DOHH2 (cell line): Measurements from ENCODE around the gene ATP8B2.

Experiments used
- EZH2phosphoT487 ChIP-seq: fragments of 200-600 bp; sonication (generic); IDR thresholded peaks from 2 replicates; pipeline ENCODE4 v1.6.1; 2017; ENCODE audit warnings: borderline replicate concordance, mild to moderate bottlenecking, antibody characterized with exemption, low read length, moderate library complexity, mixed read lengths
- TF ChIP-seq, protein P1 (sequence below): fragments of 200-600 bp; sonication (generic); IDR thresholded peaks from one replicate; pipeline ENCODE4 v1.5.1; 2014; ENCODE audit warnings: antibody characterized with exemption, mild to moderate bottlenecking, low read depth, low read length; ENCODE audit not compliant: poor library complexity, severe bottlenecking

DNA sequence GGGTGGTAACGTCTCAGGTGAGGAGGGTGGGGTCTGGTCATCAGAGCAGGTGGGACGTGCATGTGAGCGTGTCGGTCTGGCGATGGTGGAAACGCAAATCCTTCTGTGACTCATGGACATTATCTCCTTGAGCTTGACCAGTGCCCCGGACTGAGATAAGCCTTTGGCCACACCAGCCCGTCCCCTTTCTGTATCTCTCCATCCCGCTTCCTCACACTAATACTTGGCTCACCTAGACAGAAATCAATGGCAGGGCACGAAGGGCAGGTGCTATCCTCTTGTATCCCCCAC is 12.3 kb upstream of the ATP8B2 start:
- TF ChIP-seq, protein P1, sequence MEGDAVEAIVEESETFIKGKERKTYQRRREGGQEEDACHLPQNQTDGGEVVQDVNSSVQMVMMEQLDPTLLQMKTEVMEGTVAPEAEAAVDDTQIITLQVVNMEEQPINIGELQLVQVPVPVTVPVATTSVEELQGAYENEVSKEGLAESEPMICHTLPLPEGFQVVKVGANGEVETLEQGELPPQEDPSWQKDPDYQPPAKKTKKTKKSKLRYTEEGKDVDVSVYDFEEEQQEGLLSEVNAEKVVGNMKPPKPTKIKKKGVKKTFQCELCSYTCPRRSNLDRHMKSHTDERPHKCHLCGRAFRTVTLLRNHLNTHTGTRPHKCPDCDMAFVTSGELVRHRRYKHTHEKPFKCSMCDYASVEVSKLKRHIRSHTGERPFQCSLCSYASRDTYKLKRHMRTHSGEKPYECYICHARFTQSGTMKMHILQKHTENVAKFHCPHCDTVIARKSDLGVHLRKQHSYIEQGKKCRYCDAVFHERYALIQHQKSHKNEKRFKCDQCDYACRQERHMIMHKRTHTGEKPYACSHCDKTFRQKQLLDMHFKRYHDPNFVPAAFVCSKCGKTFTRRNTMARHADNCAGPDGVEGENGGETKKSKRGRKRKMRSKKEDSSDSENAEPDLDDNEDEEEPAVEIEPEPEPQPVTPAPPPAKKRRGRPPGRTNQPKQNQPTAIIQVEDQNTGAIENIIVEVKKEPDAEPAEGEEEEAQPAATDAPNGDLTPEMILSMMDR = no peak
- TF ChIP-seq EZH2phosphoT487 = no peak
